ENCODE results near the gene DIPK1C.

Gene DIPK1C

GRCh38 chr18:74425161-74425560 is 31.9 kb downstream of the DIPK1C start:
- DNase-seq (ENCODE audit: low read depth): no peak

DNA sequence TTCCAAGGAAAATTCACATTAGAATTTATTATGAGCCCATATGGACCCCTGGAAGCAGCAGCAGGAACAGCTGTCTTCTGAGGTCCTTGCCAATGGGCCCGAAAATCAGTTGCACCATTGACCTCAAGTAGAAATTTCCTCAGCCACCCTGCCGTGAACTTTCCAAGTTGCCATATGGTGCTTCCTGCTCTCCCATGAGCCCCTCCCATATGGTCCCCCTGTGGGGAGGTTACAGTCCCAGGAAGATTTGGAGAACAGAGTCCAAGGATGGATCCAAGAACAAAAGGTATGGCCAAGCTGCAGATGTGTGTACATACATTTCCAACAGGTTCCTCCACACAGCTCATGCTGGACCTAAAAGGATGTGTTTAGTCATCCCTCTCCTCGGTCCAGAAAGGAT is 34.6 kb downstream of the DIPK1C start:
- TF ChIP-seq, protein P1, sequence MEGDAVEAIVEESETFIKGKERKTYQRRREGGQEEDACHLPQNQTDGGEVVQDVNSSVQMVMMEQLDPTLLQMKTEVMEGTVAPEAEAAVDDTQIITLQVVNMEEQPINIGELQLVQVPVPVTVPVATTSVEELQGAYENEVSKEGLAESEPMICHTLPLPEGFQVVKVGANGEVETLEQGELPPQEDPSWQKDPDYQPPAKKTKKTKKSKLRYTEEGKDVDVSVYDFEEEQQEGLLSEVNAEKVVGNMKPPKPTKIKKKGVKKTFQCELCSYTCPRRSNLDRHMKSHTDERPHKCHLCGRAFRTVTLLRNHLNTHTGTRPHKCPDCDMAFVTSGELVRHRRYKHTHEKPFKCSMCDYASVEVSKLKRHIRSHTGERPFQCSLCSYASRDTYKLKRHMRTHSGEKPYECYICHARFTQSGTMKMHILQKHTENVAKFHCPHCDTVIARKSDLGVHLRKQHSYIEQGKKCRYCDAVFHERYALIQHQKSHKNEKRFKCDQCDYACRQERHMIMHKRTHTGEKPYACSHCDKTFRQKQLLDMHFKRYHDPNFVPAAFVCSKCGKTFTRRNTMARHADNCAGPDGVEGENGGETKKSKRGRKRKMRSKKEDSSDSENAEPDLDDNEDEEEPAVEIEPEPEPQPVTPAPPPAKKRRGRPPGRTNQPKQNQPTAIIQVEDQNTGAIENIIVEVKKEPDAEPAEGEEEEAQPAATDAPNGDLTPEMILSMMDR (IDR thresholded peaks at IDR 0.05; ENCODE audit: insufficient read depth, low read depth, low read length, missing control alignments): no peak
- no peak for DNase-seq (ENCODE audit: low read depth)
- H3K4me3 ChIP-seq (ENCODE audit: low read length): no peak overlapping the region

More at GRCh38 chr18:74425161-74425560, 31.9 kb downstream of the DIPK1C start:
- H3K4me3 ChIP-seq (ENCODE audit: low read length): no peak overlapping the region
- TF ChIP-seq, protein P1 (IDR thresholded peaks at IDR 0.05; ENCODE audit: insufficient read depth, low read depth, low read length, missing control alignments): no peak

- no peak overlapping the region for H3K4me3 ChIP-seq (ENCODE audit: low read length)
- DNase-seq (ENCODE audit: low read depth): no peak
- TF ChIP-seq, protein P1 (IDR thresholded peaks at IDR 0.05; ENCODE audit: insufficient read depth, low read depth, low read length, missing control alignments): no peak
These were observed 36.2 kb downstream of the DIPK1C start for GRCh38 chr18:74420926-74421325.

GRCh38 chr18:74420481-74420880 is 36.6 kb downstream of the DIPK1C start:
- H3K4me3 ChIP-seq (ENCODE audit: low read length): no peak overlapping the region
- DNase-seq (ENCODE audit: low read depth): no peak
- TF ChIP-seq, protein P1 (IDR thresholded peaks at IDR 0.05; ENCODE audit: insufficient read depth, low read depth, low read length, missing control alignments): no peak

GRCh38 chr18:74419761-74420160 is 37.3 kb downstream of the DIPK1C start:
- TF ChIP-seq, protein P1 (IDR thresholded peaks at IDR 0.05; ENCODE audit: insufficient read depth, low read depth, low read length, missing control alignments): no peak
- H3K4me3 ChIP-seq (ENCODE audit: low read length): no peak overlapping the region
- DNase-seq (ENCODE audit: low read depth): no peak

DNA sequence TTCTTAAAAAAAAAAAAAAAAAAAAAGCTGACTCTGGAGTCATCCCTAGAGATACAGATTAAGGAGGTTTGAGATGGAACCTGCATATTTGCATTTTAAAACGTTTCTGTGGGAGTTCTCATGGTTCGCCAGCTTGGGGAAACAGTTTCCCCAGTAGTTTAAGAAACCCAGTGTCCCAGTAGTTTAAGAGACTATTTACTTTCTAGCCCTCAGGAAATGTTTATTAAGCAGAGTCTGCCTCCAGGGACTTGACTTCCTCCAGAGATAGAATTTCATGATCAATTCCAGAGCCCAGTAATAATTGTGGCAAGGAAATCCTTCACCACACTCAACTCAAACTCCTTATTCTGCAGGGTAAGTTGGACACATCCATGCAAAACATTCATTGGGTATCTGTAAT is 39.1 kb downstream of the DIPK1C start:
- TF ChIP-seq, protein P1 (IDR thresholded peaks at IDR 0.05; ENCODE audit: insufficient read depth, low read depth, low read length, missing control alignments): no peak
- no peak overlapping the region for H3K4me3 ChIP-seq (ENCODE audit: low read length)
- no peak for DNase-seq (ENCODE audit: low read depth)

GRCh38 chr18:74416124-74416523 is 41.0 kb downstream of the DIPK1C start:
- H3K4me3 ChIP-seq (ENCODE audit: low read length): no peak overlapping the region
- DNase-seq (ENCODE audit: low read depth): no peak
- TF ChIP-seq, protein P1 (IDR thresholded peaks at IDR 0.05; ENCODE audit: insufficient read depth, low read depth, low read length, missing control alignments): no peak

Measured in epithelial cell of esophagus (primary cell).